Muscle of back (tissue), 11 donors: Measurements from ENCODE around the gene KANSL1. TPM values are rescaled to one million over a fixed set of nuclear protein-coding genes. Genes with fewer than 3 reads are reported as not detected.

ENCODE experiments used
- DNase-seq, 3 donors: peaks; one replicate each; pipeline versions ENCODE4 v3.0.0 to v3.0.0-alpha.2; 2013
- polyA plus RNA-seq, 10 donors: library from polyadenylated mRNA; unstranded; fragments of 120-200 nt; gene quantifications; one replicate each; pipeline ENCODE4 v1.2.1, GENCODE V29; 2013; ENCODE audit not compliant: insufficient read length in 10 of 10

KANSL1 gene
- polyA plus RNA-seq, 10 donors = 25.4 to 63.0 (median 33.5) TPM

- no peak for DNase-seq
Measured at GRCh38 chr17:46169913-46170638, 23.2 kb downstream of the KANSL1 start.

DNA sequence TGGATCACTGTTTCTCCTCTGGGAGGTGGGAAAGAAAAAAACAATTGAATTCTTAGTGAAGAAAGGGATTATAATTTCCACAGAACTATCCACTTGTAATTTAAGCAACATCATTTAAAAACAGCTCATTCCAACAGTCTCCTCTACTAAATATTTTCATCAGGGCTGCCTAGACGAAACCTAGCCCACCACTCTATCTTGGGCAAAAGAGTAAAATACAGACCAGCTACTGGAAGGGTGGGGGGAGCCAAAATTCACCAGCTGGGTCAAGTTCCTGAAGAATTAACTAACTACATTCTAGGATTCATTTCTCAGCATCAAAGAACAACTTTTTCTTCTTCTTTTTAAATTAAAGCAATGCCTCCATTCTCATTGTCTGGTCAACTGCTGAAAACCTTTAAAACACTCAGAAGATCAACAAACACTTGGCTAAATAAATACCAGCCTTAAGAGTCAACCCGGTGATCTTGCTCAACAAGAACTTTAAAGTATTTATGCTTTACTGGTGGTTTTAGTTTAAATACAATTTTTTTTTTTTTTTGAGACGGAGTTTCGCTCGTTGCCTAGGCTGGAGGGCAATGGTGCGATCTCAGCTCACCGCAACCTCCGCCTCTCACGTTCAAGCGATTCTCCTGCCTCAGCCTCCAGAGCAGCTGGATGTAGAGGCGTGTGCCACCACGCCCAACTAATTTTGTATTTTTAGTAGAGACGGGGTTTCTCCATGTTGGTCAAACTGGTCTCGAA is 25.2 kb downstream of the KANSL1 start:
- no peak for DNase-seq

DNA sequence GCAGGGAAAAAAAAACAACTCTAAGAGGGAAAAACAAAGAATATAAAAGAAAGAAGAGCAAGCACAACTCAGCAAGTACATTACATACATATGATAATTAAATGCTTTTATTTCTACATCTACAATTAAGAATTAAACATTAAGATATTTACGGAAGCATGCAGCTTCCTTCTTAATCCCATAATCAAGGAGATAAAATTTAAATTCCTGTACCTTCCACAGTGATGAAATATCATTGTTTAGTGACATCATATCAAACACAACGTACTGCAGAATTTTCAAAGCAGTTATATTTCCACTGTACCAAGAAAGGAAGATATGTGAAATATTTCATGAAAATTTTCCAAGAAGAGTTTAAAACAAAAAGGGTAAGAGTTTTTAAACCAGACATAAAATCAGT is 26.0 kb downstream of the KANSL1 start:
- peak in 1 of 3 donors; percentile 19 for DNase-seq

- no peak for DNase-seq
Measured at GRCh38 chr17:46166692-46167249, 26.5 kb downstream of the KANSL1 start.

DNA sequence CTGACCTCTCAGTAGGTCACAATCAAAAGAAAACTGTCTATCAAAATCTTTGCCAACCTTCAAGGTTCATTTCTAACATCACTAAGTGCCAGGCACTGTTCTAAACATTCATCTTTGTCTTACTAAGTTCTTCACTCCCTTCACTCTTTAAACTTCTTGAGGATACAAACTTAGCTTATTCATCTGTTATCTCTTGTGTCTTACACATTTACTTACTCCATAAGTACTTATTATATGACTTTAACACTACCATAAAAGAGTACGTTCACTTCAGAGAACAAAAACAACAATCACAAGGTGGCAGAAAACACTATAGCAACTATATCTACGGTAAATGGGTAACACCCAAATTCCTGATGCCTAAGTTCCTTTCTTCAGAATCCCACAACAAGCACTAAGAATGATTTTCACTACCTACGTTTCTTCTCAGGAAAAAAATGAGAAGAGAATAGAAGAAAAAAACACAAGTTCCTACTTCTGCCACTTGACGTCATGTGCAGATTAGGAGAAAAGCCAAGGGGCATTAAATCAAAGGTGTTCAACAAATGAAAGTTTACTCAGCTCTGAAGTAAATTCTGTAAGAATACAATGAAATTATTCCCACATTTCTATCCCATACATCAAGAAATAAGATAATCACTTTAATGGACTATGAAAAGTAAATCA is 29.2 kb downstream of the KANSL1 start:
- no peak for DNase-seq

- DNase-seq = no peak
Measured at GRCh38 chr17:46163316-46163715, 29.9 kb downstream of the KANSL1 start.

DNA sequence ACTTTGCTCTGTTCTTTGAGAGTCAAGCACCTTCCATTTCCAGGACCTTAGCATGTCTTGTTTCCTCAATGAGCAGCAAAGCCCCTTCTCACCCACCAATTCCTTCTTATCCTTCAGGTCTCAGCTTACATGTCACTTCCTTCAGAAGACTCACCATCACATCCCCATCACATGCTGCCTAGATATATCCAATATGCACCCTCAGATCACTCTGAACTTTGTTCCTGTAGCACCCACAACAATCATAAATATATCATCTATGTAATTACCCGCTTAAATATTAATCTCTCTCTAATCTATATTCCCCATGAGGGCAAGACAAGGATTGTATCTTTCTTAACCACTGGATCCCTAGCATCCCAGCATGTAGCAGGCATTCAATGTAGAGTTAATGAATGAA is 30.4 kb downstream of the KANSL1 start:
- no peak for DNase-seq

DNA sequence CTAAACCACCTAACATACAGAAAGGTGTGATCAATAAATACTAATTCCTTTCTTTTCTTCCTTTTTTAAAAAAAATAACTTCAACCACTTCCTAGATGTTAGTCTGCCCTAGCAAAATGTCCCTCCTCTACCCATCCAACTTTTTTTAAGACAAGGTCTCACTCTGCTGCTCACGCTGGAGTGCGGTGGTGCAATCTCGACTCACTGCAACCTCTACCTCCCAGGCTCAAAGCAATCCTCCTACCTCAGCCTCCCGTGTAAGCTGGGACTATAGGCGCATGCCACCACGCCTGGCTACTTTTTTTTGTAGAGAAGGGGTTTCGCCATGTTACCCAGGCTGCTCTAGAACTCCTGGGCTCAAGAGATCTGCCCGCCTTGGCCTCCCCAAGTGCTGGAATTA is 33.1 kb downstream of the KANSL1 start:
- DNase-seq = no peak

DNA sequence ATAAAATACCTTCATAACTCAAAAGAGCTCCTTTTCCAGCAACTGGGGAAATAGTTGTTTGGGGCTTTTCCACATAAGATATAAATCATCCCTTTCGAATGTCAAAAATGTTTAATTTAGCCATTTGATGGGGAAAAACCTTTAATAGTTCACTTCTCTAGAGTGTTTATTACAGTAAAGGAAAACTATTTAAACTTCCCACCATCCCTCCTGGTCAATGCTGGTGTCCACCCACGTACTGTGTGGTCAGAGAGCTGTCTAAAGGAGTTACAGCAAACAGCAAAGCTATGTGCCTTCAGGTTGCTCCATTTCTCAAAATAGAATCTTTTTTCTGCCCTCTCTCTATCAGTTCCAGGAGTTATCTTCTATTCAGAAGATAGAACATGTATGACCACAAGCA is 33.5 kb downstream of the KANSL1 start:
- no peak for DNase-seq

DNA sequence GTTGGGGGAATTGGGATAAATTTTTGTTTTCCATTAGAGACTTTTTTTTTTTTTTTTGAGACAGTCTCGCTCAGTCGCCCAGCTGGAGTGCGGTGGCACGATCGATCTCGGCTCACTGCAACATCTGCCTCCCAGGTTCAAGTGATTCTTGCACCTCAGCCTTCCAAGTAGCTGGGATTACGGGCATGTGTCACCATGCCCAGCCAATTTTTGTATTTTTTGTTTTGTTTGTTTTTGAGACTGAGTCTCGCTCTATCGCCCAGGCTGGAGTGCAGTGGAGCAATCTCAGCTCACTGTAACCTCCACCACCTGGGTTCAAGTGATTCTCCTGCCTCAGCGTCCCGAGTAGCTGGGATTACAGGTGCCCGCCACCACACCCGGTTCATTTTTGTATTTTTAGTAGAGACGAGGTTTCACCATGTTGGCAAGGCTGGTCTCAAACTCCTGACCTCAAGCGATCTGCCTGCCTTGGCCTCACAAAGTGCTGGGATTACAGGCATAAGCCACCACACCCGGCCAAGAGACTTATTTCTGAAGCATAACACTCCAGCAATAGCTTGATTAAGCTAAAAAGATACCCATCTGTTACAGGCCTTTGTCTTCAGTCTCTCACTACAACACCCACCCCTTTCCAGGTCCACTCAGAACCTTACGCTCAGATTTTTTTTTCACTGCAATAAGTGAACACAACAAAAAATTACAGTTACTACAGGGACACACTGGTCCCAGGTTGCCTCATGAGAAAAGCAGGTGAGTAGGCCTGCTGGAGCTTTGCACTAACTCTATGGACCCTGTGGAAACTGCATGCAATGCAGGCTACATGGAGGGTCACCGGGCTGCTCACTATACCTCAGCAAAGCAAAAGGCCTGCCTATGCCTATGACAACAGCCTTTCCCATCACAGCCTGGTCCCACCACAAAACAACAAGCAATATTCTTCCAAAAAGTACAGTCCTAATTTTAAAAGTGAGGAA is 34.6 kb downstream of the KANSL1 start:
- DNase-seq = no peak

DNA sequence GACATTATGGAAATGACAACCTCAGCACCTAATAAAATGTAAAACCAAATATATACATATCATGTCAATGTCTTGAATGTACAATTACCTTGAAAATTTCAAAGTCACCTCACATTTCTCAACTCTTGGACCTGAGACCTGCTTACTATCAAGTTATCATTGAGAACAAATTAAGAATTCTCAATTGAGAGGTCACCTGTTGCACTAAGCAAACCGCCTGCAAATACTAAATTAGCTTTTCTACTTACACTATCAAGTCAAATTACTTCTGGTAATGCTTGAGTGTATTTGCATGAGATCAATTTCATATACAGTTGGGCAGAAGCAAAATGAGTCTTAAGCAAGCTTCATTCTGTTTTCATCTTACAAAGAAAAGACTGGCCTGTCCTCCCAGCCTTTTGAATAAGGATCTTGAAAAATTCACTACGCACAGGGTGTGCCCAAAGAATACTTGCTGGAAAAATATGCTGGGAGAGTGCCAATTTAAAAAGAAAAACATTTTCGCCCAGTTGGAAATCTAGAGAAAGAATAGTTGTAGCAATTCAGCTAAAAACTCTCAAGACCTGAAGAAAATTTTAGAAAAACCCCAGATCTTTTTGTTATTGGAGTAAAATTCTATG is 35.7 kb downstream of the KANSL1 start:
- peak; percentile 33 to 73 (median 40) for DNase-seq

DNA sequence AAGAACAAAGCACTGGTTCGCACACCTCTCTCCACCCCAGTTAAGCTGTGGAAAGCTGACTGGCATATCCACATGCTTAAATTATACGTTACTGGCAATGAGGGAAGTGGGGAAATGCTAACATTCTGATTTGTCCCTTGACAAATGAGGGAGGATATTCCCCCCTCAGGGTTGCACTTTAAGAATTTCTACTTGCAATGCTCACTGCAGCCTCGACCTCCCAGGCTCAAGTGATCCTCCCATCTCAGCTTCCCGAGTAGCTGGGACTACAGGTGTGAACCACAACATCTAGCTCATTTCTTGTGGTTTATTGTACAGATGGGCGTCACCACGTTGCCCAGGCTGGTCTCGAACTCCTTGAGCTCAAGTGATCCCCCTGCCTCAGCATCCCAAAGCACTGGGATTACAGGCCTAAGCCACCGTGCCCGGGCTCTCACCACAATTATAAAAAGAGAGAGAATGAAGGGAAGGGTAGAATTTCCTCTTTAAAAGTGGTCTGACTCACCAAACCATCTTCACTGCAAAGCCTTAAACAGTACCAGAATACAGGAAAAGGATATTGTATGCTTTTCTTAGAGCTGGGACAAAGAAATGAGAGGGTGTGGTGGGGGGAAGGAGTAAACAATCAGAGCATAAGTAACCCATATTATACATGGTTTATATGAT is 38.9 kb downstream of the KANSL1 start:
- DNase-seq = no peak

- no peak for DNase-seq
Measured at GRCh38 chr17:46152423-46152822, 40.8 kb downstream of the KANSL1 start.

DNA sequence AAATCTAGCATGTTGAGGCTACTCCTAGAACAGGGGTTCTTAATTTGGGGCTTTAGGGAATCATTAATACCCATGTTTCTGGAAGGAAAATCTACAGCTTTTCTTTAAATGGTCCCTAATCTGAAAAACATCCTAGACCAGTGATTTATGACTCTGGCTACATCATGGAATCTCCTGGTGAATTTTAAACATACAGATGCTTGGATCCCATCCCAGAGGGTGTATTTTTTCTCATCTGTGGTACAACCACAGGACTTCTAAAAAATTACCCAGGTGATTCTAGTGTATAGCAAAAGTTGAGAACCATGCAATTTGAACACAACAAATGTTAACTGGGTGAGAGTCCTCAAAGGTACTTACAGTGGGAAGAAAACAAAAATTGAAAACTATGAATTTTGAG is 41.5 kb downstream of the KANSL1 start:
- DNase-seq = no peak

DNA sequence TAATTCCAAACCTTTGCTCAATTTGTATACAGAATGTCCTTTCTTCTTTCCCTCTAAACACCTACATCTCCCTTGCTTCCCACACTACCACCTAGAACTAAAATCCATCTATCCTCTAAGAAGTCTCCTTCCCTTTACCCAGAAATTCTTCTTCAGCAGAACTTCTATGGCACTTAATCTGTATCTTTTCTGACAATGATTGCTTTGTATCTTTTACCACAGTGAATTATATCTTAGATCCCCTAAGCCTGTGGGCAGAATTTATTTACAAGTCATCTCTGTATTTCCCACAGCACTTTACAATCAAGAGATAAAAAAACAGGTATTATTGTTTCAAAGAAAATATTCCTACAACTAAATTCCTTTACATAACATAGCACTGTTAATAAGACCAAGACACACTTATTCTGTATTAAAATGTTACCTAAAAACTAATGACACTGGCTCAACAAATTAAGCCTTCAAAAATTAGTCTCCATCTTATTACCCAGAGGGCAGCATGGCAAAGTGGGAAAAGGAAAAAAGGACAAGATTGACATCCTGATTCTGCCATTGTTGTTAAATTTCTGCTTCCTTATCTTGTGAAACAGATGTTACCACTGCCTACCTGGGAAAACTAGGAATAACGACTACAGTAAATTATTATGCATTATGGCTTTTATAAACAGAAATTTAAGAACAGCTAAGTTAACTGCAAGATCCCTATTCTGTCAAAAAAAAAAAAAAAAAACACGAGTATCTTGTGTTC is 42.8 kb downstream of the KANSL1 start:
- DNase-seq = no peak

DNA sequence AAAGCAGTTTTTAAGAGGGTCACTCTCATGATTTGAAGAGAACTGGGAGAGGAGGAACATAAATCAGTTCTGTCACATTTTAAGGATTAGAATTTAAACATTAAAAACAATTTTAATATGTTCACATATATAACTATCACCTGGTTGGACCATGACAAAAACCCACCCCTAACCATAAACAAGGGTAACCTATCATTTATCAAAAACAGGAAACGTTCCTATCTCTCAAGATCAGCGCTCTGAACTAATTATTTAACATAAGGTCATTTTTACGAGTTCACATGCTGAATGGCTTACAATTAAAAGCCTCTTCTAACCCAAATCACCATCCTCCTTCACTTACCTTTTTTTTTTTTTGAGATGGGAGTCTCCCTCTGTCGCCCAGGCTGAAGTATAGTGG is 45.0 kb downstream of the KANSL1 start:
- DNase-seq = no peak

GRCh38 chr17:46147296-46147695 is 45.9 kb downstream of the KANSL1 start:
- no peak for DNase-seq

DNA sequence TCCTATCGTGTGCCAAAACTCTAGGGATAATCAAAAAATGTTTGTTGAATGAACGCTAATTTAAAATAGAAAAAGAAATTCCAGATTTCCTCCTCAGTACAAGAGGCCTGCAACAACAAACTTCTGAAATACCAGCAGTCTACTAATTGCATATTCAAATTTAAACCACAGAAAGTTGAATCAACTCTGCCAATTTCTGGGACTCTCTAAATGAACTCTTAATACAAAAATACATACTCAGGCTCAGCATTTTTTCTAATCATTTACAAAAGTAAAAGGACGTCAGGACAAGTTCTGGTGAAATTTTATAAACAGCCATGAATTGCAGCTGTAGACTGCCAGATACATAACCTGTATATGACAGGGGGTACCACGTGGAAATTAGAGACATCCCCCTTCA is 49.0 kb downstream of the KANSL1 start:
- no peak for DNase-seq

DNA sequence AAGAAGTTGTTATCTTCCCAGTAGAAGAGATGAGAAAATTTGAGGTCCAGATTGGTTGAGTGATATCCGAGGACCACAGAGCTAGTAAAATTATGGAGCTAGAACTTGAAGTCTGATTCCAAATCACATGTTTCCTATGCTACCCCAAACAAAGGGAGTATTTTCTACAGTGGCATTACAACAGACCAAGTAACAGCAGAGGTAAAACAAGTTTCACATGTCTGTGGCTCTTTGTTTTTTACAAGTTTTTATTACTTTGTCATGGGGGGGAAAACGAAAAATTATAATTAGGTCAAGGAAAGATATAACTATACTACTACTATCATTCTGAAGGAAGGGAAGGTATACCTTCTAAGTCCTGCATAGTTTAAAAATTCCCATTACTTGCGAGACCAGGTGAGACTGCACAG is 49.4 kb downstream of the KANSL1 start:
- DNase-seq = no peak

DNA sequence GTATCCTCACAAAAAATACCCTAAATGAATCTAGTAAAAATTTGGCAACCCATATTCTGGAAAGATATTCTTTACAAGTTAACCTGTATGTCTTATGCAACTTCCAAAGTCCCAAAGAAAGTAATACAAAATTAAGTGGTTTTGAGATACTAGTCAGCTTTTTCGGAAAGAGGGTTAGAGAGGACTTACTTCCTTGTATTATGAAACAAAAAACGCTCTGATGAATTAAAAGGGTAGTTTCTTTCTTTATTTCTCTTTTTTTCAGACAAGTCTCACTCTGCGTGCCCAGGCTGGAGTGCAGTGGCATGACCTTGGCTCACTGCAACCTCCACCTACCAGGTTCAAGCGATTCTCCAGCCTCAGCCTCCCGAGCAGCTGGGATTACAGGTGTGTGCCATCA is 51.6 kb downstream of the KANSL1 start:
- DNase-seq = no peak
